Measurements from ENCODE around the gene IL17B. TPM values are rescaled to one million over a fixed set of nuclear protein-coding genes. Genes with fewer than 3 reads are reported as not detected.

The IL17B gene
- total RNA-seq, 1 experiment from 2014 or later, result not detected

- Mint-ChIP-seq H3K27ac (no peak overlapping the region), H3K27me3 (ENCODE audit: low read depth) (no peaks in the 10 kb centered on the region), H3K4me1 (peaks cover 6% of the 10 kb centered on the region), H3K36me3 (no peaks in the 10 kb centered on the region), H3K9me3 (no peaks in the 10 kb centered on the region), H3K4me3 (no peak overlapping the region)
- POLR2A ChIA-PET, result no interaction called here
- DNase-seq (ENCODE audit: low spot score) (no peak), ATAC-seq (no peak)
- no peak for TF ChIP-seq ZNF232 (CRISPR knock-in tag; IDR thresholded peaks at IDR 0.05)
- no peak for TF ChIP-seq ELF4 (CRISPR knock-in tag; IDR thresholded peaks at IDR 0.05; ENCODE audit: low read depth)
- TF ChIP-seq AFF4 (CRISPR knock-in tag; IDR thresholded peaks at IDR 0.05; ENCODE audit: borderline replicate concordance), result no peak
- TF ChIP-seq ZNF423 (CRISPR knock-in tag; IDR thresholded peaks at IDR 0.05), result no peak
- TF ChIP-seq ETV6 (CRISPR knock-in tag; IDR thresholded peaks at IDR 0.05), result no peak
- CTCF ChIA-PET, result interaction anchor here (0.6 to 1.3 kb wide), 4 partner anchors 8 to 60 kb away, joined by 3 to 7 read pairs (median 4); no protein-coding TSS in a partner anchor
Measured at GRCh38 chr5:149325166-149325735, 53.8 kb downstream of the IL17B start.

- H3K9me3 Mint-ChIP-seq, result no peaks in the 10 kb centered on the region
- H3K4me1 Mint-ChIP-seq, result peaks cover 6% of the 10 kb centered on the region
- ChIA-PET CTCF (interaction anchor here (0.6 to 1.9 kb wide), 6 partner anchors 8 to 438 kb away, joined by 3 to 7 read pairs (median 4); no protein-coding TSS in a partner anchor), POLR2A (no interaction called here)
- H3K4me3 Mint-ChIP-seq, result no peak overlapping the region
- H3K27ac Mint-ChIP-seq, result no peak overlapping the region; the same call in 1 of the 2 replicates
- no peaks in the 10 kb centered on the region for H3K27me3 Mint-ChIP-seq (ENCODE audit: low read depth)
- DNase-seq (ENCODE audit: low spot score) (no peak), ATAC-seq (no peak)
- H3K36me3 Mint-ChIP-seq, result no peaks in the 10 kb centered on the region
- TF ChIP-seq RELA (CRISPR knock-in tag; IDR thresholded peaks at IDR 0.05; ENCODE audit: borderline replicate concordance) (no peak), ATF2 (CRISPR knock-in tag; IDR thresholded peaks at IDR 0.05; ENCODE audit: borderline replicate concordance, low read depth) (no peak), NR3C1 (CRISPR knock-in tag; conservative IDR thresholded peaks at IDR 0.05; ENCODE audit: low read depth) (no peak), PRRX2 (CRISPR knock-in tag; IDR thresholded peaks at IDR 0.05) (no peak), ZNF396 (CRISPR knock-in tag; IDR thresholded peaks at IDR 0.05; ENCODE audit: borderline replicate concordance) (no peak), ZSCAN18 (CRISPR knock-in tag; IDR thresholded peaks at IDR 0.05) (no peak), IRF1 (CRISPR knock-in tag; IDR thresholded peaks at IDR 0.05) (no peak), JUN (CRISPR knock-in tag; IDR thresholded peaks at IDR 0.05) (no peak), E2F5 (CRISPR knock-in tag; IDR thresholded peaks at IDR 0.05) (no peak), HMGXB4 (CRISPR knock-in tag; IDR thresholded peaks at IDR 0.05) (no peak), NR1H2 (CRISPR knock-in tag; IDR thresholded peaks at IDR 0.05) (no peak), NFYB (CRISPR knock-in tag; conservative IDR thresholded peaks at IDR 0.05; ENCODE audit: low read depth) (no peak), ZMAT4 (CRISPR knock-in tag; IDR thresholded peaks at IDR 0.05) (no peak)
- TF ChIP-seq, protein P1, sequence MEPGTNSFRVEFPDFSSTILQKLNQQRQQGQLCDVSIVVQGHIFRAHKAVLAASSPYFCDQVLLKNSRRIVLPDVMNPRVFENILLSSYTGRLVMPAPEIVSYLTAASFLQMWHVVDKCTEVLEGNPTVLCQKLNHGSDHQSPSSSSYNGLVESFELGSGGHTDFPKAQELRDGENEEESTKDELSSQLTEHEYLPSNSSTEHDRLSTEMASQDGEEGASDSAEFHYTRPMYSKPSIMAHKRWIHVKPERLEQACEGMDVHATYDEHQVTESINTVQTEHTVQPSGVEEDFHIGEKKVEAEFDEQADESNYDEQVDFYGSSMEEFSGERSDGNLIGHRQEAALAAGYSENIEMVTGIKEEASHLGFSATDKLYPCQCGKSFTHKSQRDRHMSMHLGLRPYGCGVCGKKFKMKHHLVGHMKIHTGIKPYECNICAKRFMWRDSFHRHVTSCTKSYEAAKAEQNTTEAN (CRISPR knock-in tag; IDR thresholded peaks at IDR 0.05), result no peak
- TF ChIP-seq, protein P2, sequence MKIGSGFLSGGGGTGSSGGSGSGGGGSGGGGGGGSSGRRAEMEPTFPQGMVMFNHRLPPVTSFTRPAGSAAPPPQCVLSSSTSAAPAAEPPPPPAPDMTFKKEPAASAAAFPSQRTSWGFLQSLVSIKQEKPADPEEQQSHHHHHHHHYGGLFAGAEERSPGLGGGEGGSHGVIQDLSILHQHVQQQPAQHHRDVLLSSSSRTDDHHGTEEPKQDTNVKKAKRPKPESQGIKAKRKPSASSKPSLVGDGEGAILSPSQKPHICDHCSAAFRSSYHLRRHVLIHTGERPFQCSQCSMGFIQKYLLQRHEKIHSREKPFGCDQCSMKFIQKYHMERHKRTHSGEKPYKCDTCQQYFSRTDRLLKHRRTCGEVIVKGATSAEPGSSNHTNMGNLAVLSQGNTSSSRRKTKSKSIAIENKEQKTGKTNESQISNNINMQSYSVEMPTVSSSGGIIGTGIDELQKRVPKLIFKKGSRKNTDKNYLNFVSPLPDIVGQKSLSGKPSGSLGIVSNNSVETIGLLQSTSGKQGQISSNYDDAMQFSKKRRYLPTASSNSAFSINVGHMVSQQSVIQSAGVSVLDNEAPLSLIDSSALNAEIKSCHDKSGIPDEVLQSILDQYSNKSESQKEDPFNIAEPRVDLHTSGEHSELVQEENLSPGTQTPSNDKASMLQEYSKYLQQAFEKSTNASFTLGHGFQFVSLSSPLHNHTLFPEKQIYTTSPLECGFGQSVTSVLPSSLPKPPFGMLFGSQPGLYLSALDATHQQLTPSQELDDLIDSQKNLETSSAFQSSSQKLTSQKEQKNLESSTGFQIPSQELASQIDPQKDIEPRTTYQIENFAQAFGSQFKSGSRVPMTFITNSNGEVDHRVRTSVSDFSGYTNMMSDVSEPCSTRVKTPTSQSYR (CRISPR knock-in tag; IDR thresholded peaks at IDR 0.05), result no peak
Measured at GRCh38 chr5:149324641-149325040, 54.5 kb downstream of the IL17B start.
